DND-41 (cell line): ENCODE results near the gene ITPR1.

ENCODE experiments used
- ATAC-seq: fragments of 200-7000 bp; cut with Tn5 transposase; 3 replicates; pipeline ENCODE4 v1.9.1; 2021; ENCODE audit warnings: low read depth; ENCODE audit not compliant: insufficient read depth
- DNase-seq: peaks from one replicate; pipeline ENCODE4 v3.0.0-alpha.2; 2020
- H2AFZ ChIP-seq: 2 replicates; pipeline ENCODE4 v1.6.0; 2012; ENCODE audit warnings: low read depth, low read length
- H3K27ac ChIP-seq: 2 replicates; pipeline ENCODE4 v1.5.1; 2012; ENCODE audit warnings: low read length, inconsistent platforms
- H3K27me3 ChIP-seq: fragments of 200-600 bp; sonication (generic); 2 replicates; pipeline ENCODE4 v1.6.0; 2012; ENCODE audit warnings: low read length, mild to moderate bottlenecking, inconsistent platforms; ENCODE audit not compliant: insufficient read depth, poor library complexity
- H3K36me3 ChIP-seq: 2 replicates; pipeline ENCODE4 v1.5.1; 2012; ENCODE audit warnings: low read length, inconsistent platforms; ENCODE audit not compliant: insufficient read depth
- H3K4me1 ChIP-seq: 2 replicates; pipeline ENCODE4 v1.5.1; 2012; ENCODE audit warnings: mild to moderate bottlenecking, low read length; ENCODE audit not compliant: insufficient read depth
- H3K4me2 ChIP-seq: 2 replicates; pipeline ENCODE4 v1.6.0; 2012; ENCODE audit warnings: mild to moderate bottlenecking, moderate library complexity, low read length, inconsistent platforms; ENCODE audit not compliant: insufficient read depth
- H3K4me3 ChIP-seq, 2 experiments: fragments of 200-600 bp in 1 of 2; shearing (Covaris generic) in 1 of 2; 2 replicates each; pipeline ENCODE4 v1.5.1; 2012 to 2016; ENCODE audit warnings: inconsistent platforms in 2 of 2, low read length in 2 of 2, mild to moderate bottlenecking in 2 of 2, low read depth in 1 of 2, moderate library complexity in 1 of 2
- H3K79me2 ChIP-seq: 2 replicates; pipeline ENCODE4 v1.6.0; 2012; ENCODE audit warnings: low read length, inconsistent platforms; ENCODE audit not compliant: insufficient read depth
- H3K9ac ChIP-seq: 2 replicates; pipeline ENCODE4 v1.6.0; 2012; ENCODE audit warnings: low read depth, mild to moderate bottlenecking, inconsistent platforms, low read length, moderate library complexity
- H3K9me3 ChIP-seq: 2 replicates; pipeline ENCODE4 v1.5.1; 2012; ENCODE audit warnings: low read length, moderate library complexity, mild to moderate bottlenecking, inconsistent platforms; ENCODE audit not compliant: insufficient read depth, severe bottlenecking
- H4K20me1 ChIP-seq: 2 replicates; pipeline ENCODE4 v1.6.0; 2012; ENCODE audit warnings: low read length; ENCODE audit not compliant: insufficient read depth
- EZH2 ChIP-seq: IDR thresholded peaks from 3 replicates; pipeline ENCODE4 v1.6.1; 2012; ENCODE audit warnings: borderline replicate concordance, low read depth, mild to moderate bottlenecking, moderate library complexity, low read length, inconsistent platforms; ENCODE audit not compliant: severe bottlenecking
- TF ChIP-seq, protein P1 (sequence below): IDR thresholded peaks from 2 replicates; pipeline ENCODE4 v1.5.1; 2012; ENCODE audit warnings: borderline replicate concordance, low read length, moderate library complexity, mild to moderate bottlenecking; ENCODE audit not compliant: poor library complexity, severe bottlenecking; ENCODE audit errors: extremely low read depth

Gene ITPR1

DNA sequence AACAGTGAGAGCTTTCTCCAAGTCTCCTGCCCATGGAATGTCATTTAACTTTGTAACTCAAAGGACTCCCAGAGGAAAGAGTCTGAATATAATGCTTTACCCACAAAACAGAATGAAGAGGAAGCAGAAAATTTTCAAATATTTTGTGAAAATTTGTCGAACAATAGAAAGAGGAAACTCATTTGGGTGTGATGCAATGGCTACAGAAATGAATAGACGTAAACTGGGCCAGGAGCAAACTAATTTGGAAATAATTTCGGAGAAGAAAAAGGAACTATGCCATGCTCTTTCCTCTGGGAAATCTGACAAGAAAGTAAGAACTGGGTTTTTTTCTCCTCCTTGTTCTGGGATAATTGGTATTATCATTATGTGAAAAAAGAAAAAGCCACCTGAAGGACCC lies 14.9 kb upstream of the ITPR1 start:
- Histone ChIP-seq H3K27ac (no peak overlapping the region), H3K4me1 (no peaks in the 10 kb centered on the region), H3K4me2 (no peak overlapping the region), H4K20me1 (no peaks in the 10 kb centered on the region), H3K9me3 (no peaks in the 10 kb centered on the region), H3K4me3 (no peak overlapping the region), H2AFZ (no peak overlapping the region), H3K79me2 (no peaks in the 10 kb centered on the region), H3K36me3 (no peaks in the 10 kb centered on the region), H3K9ac (no peak overlapping the region), H3K27me3 (peaks cover 14% of the 10 kb centered on the region)
- ATAC-seq: no peak
- TF ChIP-seq, protein P1, sequence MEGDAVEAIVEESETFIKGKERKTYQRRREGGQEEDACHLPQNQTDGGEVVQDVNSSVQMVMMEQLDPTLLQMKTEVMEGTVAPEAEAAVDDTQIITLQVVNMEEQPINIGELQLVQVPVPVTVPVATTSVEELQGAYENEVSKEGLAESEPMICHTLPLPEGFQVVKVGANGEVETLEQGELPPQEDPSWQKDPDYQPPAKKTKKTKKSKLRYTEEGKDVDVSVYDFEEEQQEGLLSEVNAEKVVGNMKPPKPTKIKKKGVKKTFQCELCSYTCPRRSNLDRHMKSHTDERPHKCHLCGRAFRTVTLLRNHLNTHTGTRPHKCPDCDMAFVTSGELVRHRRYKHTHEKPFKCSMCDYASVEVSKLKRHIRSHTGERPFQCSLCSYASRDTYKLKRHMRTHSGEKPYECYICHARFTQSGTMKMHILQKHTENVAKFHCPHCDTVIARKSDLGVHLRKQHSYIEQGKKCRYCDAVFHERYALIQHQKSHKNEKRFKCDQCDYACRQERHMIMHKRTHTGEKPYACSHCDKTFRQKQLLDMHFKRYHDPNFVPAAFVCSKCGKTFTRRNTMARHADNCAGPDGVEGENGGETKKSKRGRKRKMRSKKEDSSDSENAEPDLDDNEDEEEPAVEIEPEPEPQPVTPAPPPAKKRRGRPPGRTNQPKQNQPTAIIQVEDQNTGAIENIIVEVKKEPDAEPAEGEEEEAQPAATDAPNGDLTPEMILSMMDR: no peak
- no peak for TF ChIP-seq EZH2
- DNase-seq: no peak

DNA sequence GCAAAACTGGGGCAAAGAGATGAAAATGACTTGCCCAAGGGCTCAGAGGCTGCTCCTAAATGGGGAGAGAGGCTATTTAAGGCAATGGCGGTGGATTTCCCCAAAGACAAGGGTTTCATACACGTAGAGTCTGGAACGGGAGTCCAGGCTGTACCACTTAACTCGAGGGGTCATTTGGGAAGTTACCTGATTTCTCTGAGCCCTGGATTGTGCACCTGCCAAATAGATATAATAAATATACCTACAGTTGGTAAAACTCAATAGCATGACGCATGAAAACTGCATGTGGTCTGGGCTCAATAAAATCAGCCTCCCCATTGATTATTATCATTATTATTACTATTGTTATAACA lies 1.3 kb upstream of the ITPR1 start:
- Histone ChIP-seq H3K79me2 (no peaks in the 10 kb centered on the region), H3K4me2 (peak overlapping the region; percentile 97), H2AFZ (peak overlapping the region; percentile 80; the same call in 1 of the 2 replicates), H3K27me3 (peaks cover 25% of the 10 kb centered on the region), H3K9ac (no peak overlapping the region), H3K4me3 (peak overlapping the region; percentile 35 to 79; a peak in 3 of 4 replicates), H3K36me3 (no peaks in the 10 kb centered on the region), H3K27ac (no peak overlapping the region), H3K9me3 (no peaks in the 10 kb centered on the region), H4K20me1 (no peaks in the 10 kb centered on the region), H3K4me1 (peaks cover 29% of the 10 kb centered on the region)
- DNase-seq (no peak), ATAC-seq (no peak)
- TF ChIP-seq EZH2: no peak
- TF ChIP-seq, protein P1: no peak

DNA sequence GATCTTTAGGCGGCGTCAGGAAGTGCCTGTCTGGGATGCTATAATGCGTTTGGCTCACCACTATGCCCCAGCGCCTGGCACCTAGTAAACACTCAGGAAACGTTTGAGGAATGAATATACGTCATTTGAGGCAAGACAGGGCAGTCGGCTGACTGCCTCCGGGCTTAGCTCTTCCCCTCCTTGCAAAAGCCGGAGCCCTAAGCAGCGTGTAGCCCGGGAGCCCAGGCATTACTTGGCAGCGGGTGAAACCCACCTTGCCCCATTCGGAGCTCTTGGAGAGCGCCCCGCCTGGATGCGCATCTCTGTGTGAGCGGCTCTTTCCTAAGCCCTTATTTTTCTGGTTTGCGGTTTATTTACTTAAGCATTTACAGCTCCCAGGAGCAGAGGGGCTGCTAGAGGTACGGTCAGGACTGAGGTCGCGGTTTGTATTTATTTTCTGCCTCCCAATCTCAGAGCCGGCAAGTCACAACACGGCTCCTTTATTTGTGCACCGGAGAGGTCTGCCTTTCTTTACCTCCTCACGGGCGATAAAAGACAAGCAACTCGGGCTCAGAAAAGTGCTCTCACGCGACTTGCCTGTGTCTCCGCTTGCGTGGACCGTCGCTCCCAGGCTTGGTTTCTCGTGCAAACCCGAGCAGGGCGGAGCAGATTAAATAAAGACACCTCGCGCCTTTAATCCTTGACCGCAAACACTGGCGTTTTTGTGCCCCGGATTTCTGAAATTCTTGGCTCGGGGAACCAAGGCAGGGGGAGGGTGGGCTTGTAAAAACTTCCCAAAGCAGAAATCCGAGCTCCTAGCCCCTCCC lies 737 bp upstream of the ITPR1 start:
- Histone ChIP-seq H3K9ac (peak overlapping the region; percentile 60), H4K20me1 (no peaks in the 10 kb centered on the region), H3K27me3 (peaks cover 25% of the 10 kb centered on the region), H3K36me3 (no peaks in the 10 kb centered on the region), H3K4me2 (peak overlapping the region; percentile 97), H2AFZ (peak overlapping the region; percentile 80), H3K79me2 (no peaks in the 10 kb centered on the region), H3K27ac (peak overlapping the region; percentile 30; the same call in 1 of the 2 replicates), H3K9me3 (no peaks in the 10 kb centered on the region), H3K4me3 (peak overlapping the region; percentile 35 to 79; a peak in 3 of 4 replicates), H3K4me1 (peaks cover 29% of the 10 kb centered on the region)
- DNase-seq (peak; percentile 52), ATAC-seq (peak; percentile 31)
- TF ChIP-seq, protein P1: peak; percentile 40
- no peak for TF ChIP-seq EZH2
